Astrocyte of the spinal cord (primary cell): ENCODE measurements around the gene TNFAIP8L1.

Experiments used
- DNase-seq: peaks from one replicate; pipeline ENCODE4 v3.0.0; 2011; ENCODE audit warnings: low read depth, low spot score
- H3K4me3 ChIP-seq: 2 replicates; pipeline ENCODE4 v1.5.1; 2011; ENCODE audit warnings: low read depth, mild to moderate bottlenecking, low read length, moderate library complexity
- CTCF ChIP-seq: IDR thresholded peaks from 2 replicates; pipeline ENCODE4 v1.5.1; 2012; ENCODE audit warnings: low read depth, mild to moderate bottlenecking, low read length, inconsistent platforms
- in situ Hi-C: cut with HindIII; loops from 2 replicates; pipeline ENCODE4 v1.10.0; 2017; ENCODE audit warnings: low sequenced_read_pairs

The TNFAIP8L1 gene

GRCh38 chr19:4600082-4600481 is 39.2 kb upstream of the TNFAIP8L1 start:
- H3K4me3 ChIP-seq: no peak overlapping the region
- no peak for DNase-seq
- in situ Hi-C loops: no loop called here
- no peak for TF ChIP-seq CTCF

GRCh38 chr19:4600893-4601292 is 38.4 kb upstream of the TNFAIP8L1 start:
- H3K4me3 ChIP-seq: no peak overlapping the region
- no peak for TF ChIP-seq CTCF
- in situ Hi-C loops: no loop called here
- no peak for DNase-seq

GRCh38 chr19:4602173-4602788 is 37.0 kb upstream of the TNFAIP8L1 start:
- in situ Hi-C loops: no loop called here
- no peak for TF ChIP-seq CTCF
- H3K4me3 ChIP-seq: no peak overlapping the region
- no peak for DNase-seq

GRCh38 chr19:4602915-4603314 is 36.4 kb upstream of the TNFAIP8L1 start:
- H3K4me3 ChIP-seq: no peak overlapping the region
- no peak for DNase-seq
- in situ Hi-C loops: no loop called here
- no peak for TF ChIP-seq CTCF

- TF ChIP-seq CTCF: no peak
- no peak for DNase-seq
- no peak overlapping the region for H3K4me3 ChIP-seq
- in situ Hi-C loops: no loop called here
Observed at GRCh38 chr19:4604912-4605311, 34.4 kb upstream of the TNFAIP8L1 start.

GRCh38 chr19:4606181-4606580 is 33.1 kb upstream of the TNFAIP8L1 start:
- in situ Hi-C loops: no loop called here
- DNase-seq: no peak
- no peak for TF ChIP-seq CTCF
- H3K4me3 ChIP-seq: no peak overlapping the region
